ENCODE data around the gene PLXNA2. TPM values are rescaled to one million over a fixed set of nuclear protein-coding genes. Genes with fewer than 3 reads are reported as not detected.

The PLXNA2 gene
- total RNA-seq, 4 donors from 2014 or later: 12.2 to 45.7 (median 21.8) TPM

DNA sequence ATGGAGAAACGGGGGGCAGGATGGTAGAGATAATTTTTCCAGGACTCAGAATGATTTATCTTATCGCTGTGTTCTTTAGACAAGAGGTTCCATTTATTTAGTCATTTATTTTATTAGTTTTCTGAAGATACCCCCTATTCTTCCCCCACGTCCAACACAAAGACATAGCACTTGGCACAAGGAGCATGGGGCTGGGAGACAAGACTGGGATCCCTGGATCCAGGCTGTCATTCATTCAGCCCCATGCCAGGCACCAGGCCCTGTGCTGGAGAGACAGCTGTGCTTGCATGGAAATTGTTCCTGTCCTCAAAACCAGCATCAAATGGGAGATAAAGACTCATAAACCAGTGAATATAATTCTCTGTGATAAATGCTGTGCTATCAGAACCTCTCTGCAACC, 27.1 kb upstream of the PLXNA2 start:
- WGBS, 2 donors: 92 to 93% methylated on average over 3 of the region's 3 CpGs
- Histone ChIP-seq H3K36me3 (no peaks in the 10 kb centered on the region), H3K27me3 (no peaks in the 10 kb centered on the region), H3K4me1 (peaks cover 23 to 34% of the 10 kb centered on the region in 2 donors), H3K9me3 (no peaks in the 10 kb centered on the region), H3K27ac (no peak overlapping the region), H3K4me3 (replicated peaks in 1 of 3) (no peak overlapping the region)
- no peak for TF ChIP-seq CTCF (IDR thresholded peaks at IDR 0.05)
- no peak for TF ChIP-seq POLR2A (IDR thresholded peaks at IDR 0.05)
- DNase-seq: no peak
- intact Hi-C loops (cut with DNase I): no loop called here

DNA sequence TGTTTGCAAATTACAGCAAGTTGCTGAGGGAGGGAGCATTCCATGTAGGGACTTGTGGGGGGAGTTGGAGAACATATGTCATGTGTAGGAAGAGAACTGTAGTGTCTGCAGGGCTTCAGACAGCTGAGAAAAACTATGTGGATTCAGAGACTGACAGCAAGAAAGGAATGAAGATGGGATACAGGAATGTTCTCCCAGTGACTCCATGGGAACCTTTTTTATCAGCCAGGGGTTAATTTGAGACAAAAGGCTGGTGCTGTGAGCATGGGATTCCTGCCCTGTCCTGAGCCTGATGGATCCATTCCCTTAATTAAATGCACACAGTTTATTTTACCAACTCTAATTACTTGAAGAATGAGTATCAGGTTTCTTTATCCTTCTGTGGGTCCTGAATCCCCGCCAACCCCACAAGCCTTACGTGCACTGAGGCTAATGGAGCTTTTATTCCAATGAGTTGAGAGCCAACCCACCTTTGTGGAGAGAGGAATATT, 26.5 kb upstream of the PLXNA2 start:
- Histone ChIP-seq H3K4me1 (peaks cover 23 to 34% of the 10 kb centered on the region in 2 donors), H3K27ac (no peak overlapping the region), H3K4me3 (replicated peaks in 1 of 3) (no peak overlapping the region), H3K36me3 (no peaks in the 10 kb centered on the region), H3K27me3 (no peaks in the 10 kb centered on the region), H3K9me3 (no peaks in the 10 kb centered on the region)
- peak in 1 of 2 donors; percentile 11 for DNase-seq
- WGBS, 2 donors: 57 to 65% methylated on average over 2 of the region's 2 CpGs
- TF ChIP-seq POLR2A (IDR thresholded peaks at IDR 0.05) (no peak), CTCF (IDR thresholded peaks at IDR 0.05) (no peak)
- intact Hi-C loops (cut with DNase I): no loop called here

DNA sequence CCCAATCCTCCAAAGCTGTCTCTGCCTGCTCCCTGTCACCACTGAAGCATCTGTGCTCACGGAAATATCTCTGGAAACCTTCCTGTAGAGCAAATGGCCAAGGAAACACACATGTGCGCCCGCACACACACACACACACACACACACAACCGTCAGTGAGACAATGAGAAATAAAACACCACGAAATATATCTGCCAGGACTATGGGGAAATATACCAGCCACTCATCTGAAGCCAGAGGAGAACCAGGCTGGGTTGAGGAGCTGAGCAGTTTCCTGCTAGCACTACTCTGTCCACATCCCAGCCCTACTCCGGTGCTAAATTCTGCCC, 25.1 kb upstream of the PLXNA2 start:
- TF ChIP-seq POLR2A (IDR thresholded peaks at IDR 0.05): no peak
- H3K4me1 ChIP-seq: peaks cover 23 to 34% of the 10 kb centered on the region in 2 donors
- H3K36me3 ChIP-seq: no peaks in the 10 kb centered on the region
- intact Hi-C loops (cut with DNase I): no loop called here
- peak in 1 of 2 donors; percentile 12 for DNase-seq
- no peak overlapping the region for H3K4me3 ChIP-seq (replicated peaks in 1 of 3)
- peak overlapping the region; percentile 46 to 79 (median 72) for H3K27ac ChIP-seq
- no peaks in the 10 kb centered on the region for H3K9me3 ChIP-seq
- no peaks in the 10 kb centered on the region for H3K27me3 ChIP-seq
- WGBS, 2 donors: 50 to 61% methylated on average over 6 of the region's 6 CpGs

DNA sequence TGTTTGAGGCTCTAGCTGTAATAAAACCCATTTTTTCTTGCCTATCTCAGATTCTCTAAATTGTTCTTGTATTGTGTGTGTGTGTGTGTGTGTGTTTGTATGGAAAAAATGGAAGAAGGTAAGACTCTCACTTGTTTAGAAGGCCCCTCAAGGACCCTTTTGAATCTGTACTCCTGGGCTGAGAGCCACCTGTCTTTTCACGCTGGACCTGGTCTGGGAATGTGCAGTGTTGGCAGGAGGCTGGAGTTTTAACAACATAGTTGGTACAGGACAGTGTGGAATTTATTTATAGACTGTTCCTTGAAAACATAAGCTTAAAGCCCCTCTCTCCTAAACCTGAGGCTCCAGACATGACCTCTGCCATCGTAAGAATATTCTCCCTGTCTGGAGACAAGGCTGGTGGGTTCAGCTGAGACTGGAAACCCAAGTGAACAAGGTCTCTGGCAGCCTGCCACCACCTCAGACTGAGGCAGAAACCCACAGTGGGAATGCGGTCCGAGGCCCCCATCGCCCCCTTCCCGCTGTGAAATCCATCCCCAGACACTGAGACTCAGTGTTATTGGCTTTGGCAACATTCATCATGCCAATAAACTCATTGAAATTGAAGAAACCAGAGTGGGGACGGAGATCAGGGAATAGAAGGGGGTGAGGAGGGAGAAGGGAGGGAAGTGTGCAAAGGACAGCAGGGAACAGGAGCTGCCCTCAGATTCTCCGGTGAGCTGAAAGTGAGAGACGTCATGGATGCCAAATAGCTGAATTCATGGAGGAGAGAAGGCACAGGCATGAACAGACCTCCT, 24.6 kb upstream of the PLXNA2 start:
- no peak overlapping the region for H3K4me3 ChIP-seq (replicated peaks in 1 of 3)
- intact Hi-C loops (cut with DNase I): no loop called here
- 29 to 36% methylated on average over 9 of the region's 9 CpGs for WGBS, 2 donors
- H3K27me3 ChIP-seq: no peaks in the 10 kb centered on the region
- peak overlapping the region; percentile 46 to 79 (median 72) for H3K27ac ChIP-seq
- H3K36me3 ChIP-seq: no peaks in the 10 kb centered on the region
- no peak for TF ChIP-seq POLR2A (IDR thresholded peaks at IDR 0.05)
- peak in 2 of 6 experiments; percentile 9 to 30 for TF ChIP-seq CTCF (IDR thresholded peaks at IDR 0.05)
- no peaks in the 10 kb centered on the region for H3K9me3 ChIP-seq
- peak; percentile 76 to 78 for DNase-seq
- peaks cover 23 to 34% of the 10 kb centered on the region in 2 donors for H3K4me1 ChIP-seq

DNA sequence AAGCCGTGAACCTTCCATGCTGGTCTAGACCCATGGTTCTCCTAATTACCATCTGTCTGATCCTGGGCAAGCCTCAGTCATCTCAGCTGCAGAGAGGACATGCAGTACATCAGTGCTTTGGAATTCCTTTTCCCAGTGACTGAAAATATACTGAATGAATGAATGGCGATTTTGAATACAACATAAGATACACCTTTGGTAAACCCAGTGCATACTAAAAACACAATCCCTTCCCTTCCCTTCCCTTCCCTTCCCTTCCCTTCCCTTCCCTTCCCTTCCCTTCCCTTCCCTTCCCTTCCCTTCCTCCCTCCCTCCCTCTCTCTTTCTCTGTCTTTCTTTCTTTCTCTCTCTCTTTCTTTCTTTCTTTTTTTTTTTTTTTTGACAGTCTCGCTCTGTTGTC, 21.3 kb upstream of the PLXNA2 start:
- H3K27me3 ChIP-seq: no peaks in the 10 kb centered on the region
- H3K27ac ChIP-seq: no peak overlapping the region
- H3K4me3 ChIP-seq (replicated peaks in 1 of 3): no peak overlapping the region
- intact Hi-C loops (cut with DNase I): no loop called here
- H3K4me1 ChIP-seq: peaks cover 23 to 30% of the 10 kb centered on the region in 2 donors
- no peak for DNase-seq
- no peaks in the 10 kb centered on the region for H3K36me3 ChIP-seq
- 89 to 91% methylated on average over 3 of the region's 3 CpGs for WGBS, 2 donors
- TF ChIP-seq CTCF (IDR thresholded peaks at IDR 0.05): no peak
- TF ChIP-seq POLR2A (IDR thresholded peaks at IDR 0.05): no peak
- H3K9me3 ChIP-seq: no peaks in the 10 kb centered on the region
